ENCODE results near the gene CSH1. TPM values are rescaled to one million over a fixed set of nuclear protein-coding genes. Genes with fewer than 3 reads are reported as not detected.

CSH1 gene
- total and polyA plus RNA-seq, 2 donors (not counting 1 experiment from before 2014, with no cell fraction given) = not detected

DNA sequence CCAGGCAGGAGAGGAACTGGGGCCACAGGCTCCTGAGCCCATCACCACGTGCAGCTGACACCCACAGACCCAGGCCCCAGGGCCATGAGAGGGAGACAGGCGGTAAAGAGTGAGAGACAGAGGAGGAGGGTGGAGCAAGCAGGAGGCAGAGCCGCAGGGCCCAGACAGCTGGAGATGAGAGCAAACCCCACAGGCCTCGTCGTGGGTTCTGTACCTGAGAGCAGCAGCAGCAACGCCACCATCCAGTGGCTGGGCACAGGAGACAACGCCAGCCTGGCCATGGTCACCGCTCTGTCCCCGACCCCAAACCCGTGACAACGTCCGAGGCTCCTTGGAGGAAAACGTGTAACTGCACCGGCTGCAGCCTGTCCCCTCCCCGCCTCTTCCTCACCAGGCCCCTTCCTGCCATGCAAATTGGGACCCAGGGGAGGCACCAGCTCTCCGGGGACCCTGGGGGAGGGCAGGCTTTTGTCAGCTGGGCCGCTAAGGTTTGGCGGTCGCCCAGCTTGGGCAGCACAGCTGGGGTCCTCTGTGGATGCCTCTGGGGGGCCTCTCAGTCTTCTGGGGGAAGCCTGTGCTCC, 35.7 kb upstream of the CSH1 start, which contains the start of gene CD79B:
CD79B (minus strand) TSS at position 351 of the 581 bp plus-strand sequence; CDS start at position 281, 70 bp downstream.
- Histone ChIP-seq H3K27ac (ENCODE audit: insufficient read depth, low read length) (no peak within 1 kb of the TSS), H3K27me3 (ENCODE audit: control insufficient read depth, insufficient read depth, low read length) (peaks cover 11% of the 10 kb centered on the region), H3K4me3 (replicated peaks in 1 of 4; ENCODE audit: control extremely low read depth in 1 of 4, insufficient read depth in 1 of 4, low read depth in 3 of 4, low read length in 4 of 4) (no peak within 1 kb of the TSS), H3K9ac (ENCODE audit: insufficient read depth, low read length) (no peak within 1 kb of the TSS), H3K4me1 (ENCODE audit: control insufficient read depth, extremely low read depth, insufficient read depth, low read length) (no peaks in the 10 kb centered on the region), H3K9me3 (ENCODE audit: control insufficient read depth, insufficient read depth, low read depth, low read length) (no peaks in the 10 kb centered on the region), H2AFZ (ENCODE audit: low read length) (no peak within 1 kb of the TSS), H3K79me2 (ENCODE audit: control insufficient read depth, insufficient read depth, low read length) (no peaks in the 10 kb centered on the region), H3K4me2 (ENCODE audit: extremely low read depth, insufficient read depth, low read length) (no peak within 1 kb of the TSS), H4K20me1 (ENCODE audit: control insufficient read depth, extremely low read depth, insufficient read depth, low read length) (no peaks in the 10 kb centered on the region), H3K36me3 (ENCODE audit: control insufficient read depth, insufficient read depth, low read length) (no peaks in the 10 kb centered on the region)
- TF ChIP-seq EZH2 (IDR thresholded peaks at IDR 0.05; ENCODE audit: low read length, missing control alignments) = no peak
- TF ChIP-seq, protein P1, sequence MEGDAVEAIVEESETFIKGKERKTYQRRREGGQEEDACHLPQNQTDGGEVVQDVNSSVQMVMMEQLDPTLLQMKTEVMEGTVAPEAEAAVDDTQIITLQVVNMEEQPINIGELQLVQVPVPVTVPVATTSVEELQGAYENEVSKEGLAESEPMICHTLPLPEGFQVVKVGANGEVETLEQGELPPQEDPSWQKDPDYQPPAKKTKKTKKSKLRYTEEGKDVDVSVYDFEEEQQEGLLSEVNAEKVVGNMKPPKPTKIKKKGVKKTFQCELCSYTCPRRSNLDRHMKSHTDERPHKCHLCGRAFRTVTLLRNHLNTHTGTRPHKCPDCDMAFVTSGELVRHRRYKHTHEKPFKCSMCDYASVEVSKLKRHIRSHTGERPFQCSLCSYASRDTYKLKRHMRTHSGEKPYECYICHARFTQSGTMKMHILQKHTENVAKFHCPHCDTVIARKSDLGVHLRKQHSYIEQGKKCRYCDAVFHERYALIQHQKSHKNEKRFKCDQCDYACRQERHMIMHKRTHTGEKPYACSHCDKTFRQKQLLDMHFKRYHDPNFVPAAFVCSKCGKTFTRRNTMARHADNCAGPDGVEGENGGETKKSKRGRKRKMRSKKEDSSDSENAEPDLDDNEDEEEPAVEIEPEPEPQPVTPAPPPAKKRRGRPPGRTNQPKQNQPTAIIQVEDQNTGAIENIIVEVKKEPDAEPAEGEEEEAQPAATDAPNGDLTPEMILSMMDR (conservative IDR thresholded peaks at IDR 0.05 in 1 of 2, IDR thresholded peaks at IDR 0.05 in 1 of 2; ENCODE audit: low read depth in 1 of 2, low read length in 2 of 2) = no peak
- no peak for DNase-seq (ENCODE audit: low read depth in 2 of 2)

- H3K36me3 ChIP-seq (ENCODE audit: control insufficient read depth, insufficient read depth, low read length) = no peaks in the 10 kb centered on the region
- DNase-seq (ENCODE audit: low read depth in 2 of 2) = no peak
- H2AFZ ChIP-seq (ENCODE audit: low read length) = no peak overlapping the region
Measured at GRCh38 chr17:63930951-63931575, 34.7 kb upstream of the CSH1 start.

More at GRCh38 chr17:63930951-63931575, 34.7 kb upstream of the CSH1 start:
- Histone ChIP-seq H3K9me3 (ENCODE audit: control insufficient read depth, insufficient read depth, low read depth, low read length) (no peaks in the 10 kb centered on the region), H3K4me2 (ENCODE audit: extremely low read depth, insufficient read depth, low read length) (no peak overlapping the region), H4K20me1 (ENCODE audit: control insufficient read depth, extremely low read depth, insufficient read depth, low read length) (no peaks in the 10 kb centered on the region), H3K79me2 (ENCODE audit: control insufficient read depth, insufficient read depth, low read length) (no peaks in the 10 kb centered on the region), H3K27ac (ENCODE audit: insufficient read depth, low read length) (no peak overlapping the region), H3K27me3 (ENCODE audit: control insufficient read depth, insufficient read depth, low read length) (peaks cover 11% of the 10 kb centered on the region), H3K9ac (ENCODE audit: insufficient read depth, low read length) (no peak overlapping the region), H3K4me1 (ENCODE audit: control insufficient read depth, extremely low read depth, insufficient read depth, low read length) (no peaks in the 10 kb centered on the region), H3K4me3 (replicated peaks in 1 of 4; ENCODE audit: control extremely low read depth in 1 of 4, insufficient read depth in 1 of 4, low read depth in 3 of 4, low read length in 4 of 4) (no peak overlapping the region)
- TF ChIP-seq, protein P1 (conservative IDR thresholded peaks at IDR 0.05 in 1 of 2, IDR thresholded peaks at IDR 0.05 in 1 of 2; ENCODE audit: low read depth in 1 of 2, low read length in 2 of 2) = no peak
- no peak for TF ChIP-seq EZH2 (IDR thresholded peaks at IDR 0.05; ENCODE audit: low read length, missing control alignments)
